Peyer's patch (tissue), 4 donors: ENCODE results near the gene ERC1. TPM values are rescaled to one million over a fixed set of nuclear protein-coding genes. Genes with fewer than 3 reads are reported as not detected.

ENCODE experiments used
- DNase-seq, 3 donors: peaks; one replicate each; pipeline ENCODE4 v3.0.0-alpha.2; 2017 to 2019
- H3K27ac ChIP-seq, 4 donors: fragments of 200-600 bp; sonication (generic); one replicate each; pipeline ENCODE4 v1.5.1; 2016 to 2019
- H3K27me3 ChIP-seq, 2 donors: fragments of 200-600 bp; sonication (generic); one replicate each; pipeline ENCODE4 v1.5.1; 2019
- H3K36me3 ChIP-seq, 3 donors: fragments of 200-600 bp; sonication (generic); one replicate each; pipeline ENCODE4 v1.5.1; 2016 to 2019
- H3K4me1 ChIP-seq, 4 donors: fragments of 200-600 bp; sonication (generic); one replicate each; pipeline ENCODE4 v1.5.1; 2016 to 2019
- H3K4me3 ChIP-seq, 4 donors: fragments of 200-600 bp; sonication (generic); 1 replicate in 3 of 4; 2 replicates in 1 of 4; pipeline ENCODE4 v1.5.1; 2016 to 2019; ENCODE audit warnings: mild to moderate bottlenecking in 1 of 4
- H3K9me3 ChIP-seq, 4 donors: fragments of 200-600 bp; sonication (generic); one replicate each; pipeline ENCODE4 v1.5.1; 2016 to 2019; ENCODE audit warnings: mild to moderate bottlenecking in 1 of 4
- CTCF ChIP-seq, 6 experiments: fragments of 450-650 bp in 4 of 6; fragments of 200-600 bp in 2 of 6; sonication (generic) in 1 of 6; IDR thresholded peaks; one replicate each; pipeline ENCODE4 v1.5.1; 2017 to 2019; ENCODE audit warnings: antibody characterized with exemption in 6 of 6, mild to moderate bottlenecking in 3 of 6, moderate library complexity in 1 of 6
- POLR2A ChIP-seq, 2 donors: fragments of 450-650 bp; IDR thresholded peaks; one replicate each; pipeline ENCODE4 v1.5.1; 2017; ENCODE audit warnings: antibody characterized with exemption in 2 of 2, mild to moderate bottlenecking in 2 of 2, moderate library complexity in 2 of 2
- total RNA-seq, 4 donors: library from RNA; depleted of rRNA; stranded (reverse); fragments of >200 nt; gene quantifications; one replicate each; pipeline ENCODE4 v1.1.0, GENCODE V29; 2016

Gene ERC1
- total RNA-seq, 4 donors from 2014 or later, result 26.5 to 184 (median 31.7) TPM

- no peak overlapping the region for H3K4me3 ChIP-seq
- no peaks in the 10 kb centered on the region for H3K4me1 ChIP-seq
- no peak overlapping the region for H3K27ac ChIP-seq
- H3K36me3 ChIP-seq, result no peaks in the 10 kb centered on the region
- no peaks in the 10 kb centered on the region for H3K9me3 ChIP-seq
- no peaks in the 10 kb centered on the region for H3K27me3 ChIP-seq
- TF ChIP-seq CTCF (IDR thresholded peaks at IDR 0.05) (no peak), POLR2A (IDR thresholded peaks at IDR 0.05) (no peak)
- DNase-seq, result no peak
These were observed 22.8 kb downstream of the ERC1 start for GRCh38 chr12:1013618-1014489.

- no peaks in the 10 kb centered on the region for H3K27me3 ChIP-seq
- H3K36me3 ChIP-seq, result no peaks in the 10 kb centered on the region
- H3K27ac ChIP-seq, result no peak overlapping the region
- TF ChIP-seq CTCF (IDR thresholded peaks at IDR 0.05), result no peak
- no peak for TF ChIP-seq POLR2A (IDR thresholded peaks at IDR 0.05)
- no peak overlapping the region for H3K4me3 ChIP-seq
- no peak for DNase-seq
- no peaks in the 10 kb centered on the region for H3K9me3 ChIP-seq
- H3K4me1 ChIP-seq, result no peaks in the 10 kb centered on the region
These were observed 28.3 kb downstream of the ERC1 start for GRCh38 chr12:1019283-1019682.

- H3K4me1 ChIP-seq, result no peaks in the 10 kb centered on the region
- H3K27ac ChIP-seq, result no peak overlapping the region
- H3K9me3 ChIP-seq, result no peaks in the 10 kb centered on the region
- H3K4me3 ChIP-seq, result no peak overlapping the region
- H3K27me3 ChIP-seq, result no peaks in the 10 kb centered on the region
- TF ChIP-seq POLR2A (IDR thresholded peaks at IDR 0.05) (no peak), CTCF (IDR thresholded peaks at IDR 0.05) (no peak)
- no peaks in the 10 kb centered on the region for H3K36me3 ChIP-seq
- no peak for DNase-seq
These were observed 29.4 kb downstream of the ERC1 start for GRCh38 chr12:1020389-1020788.

- Histone ChIP-seq H3K36me3 (no peaks in the 10 kb centered on the region), H3K4me3 (no peak overlapping the region), H3K9me3 (no peaks in the 10 kb centered on the region), H3K4me1 (no peaks in the 10 kb centered on the region), H3K27ac (no peak overlapping the region), H3K27me3 (no peaks in the 10 kb centered on the region)
- no peak for TF ChIP-seq POLR2A (IDR thresholded peaks at IDR 0.05)
- TF ChIP-seq CTCF (IDR thresholded peaks at IDR 0.05), result no peak
- DNase-seq, result no peak
These were observed 31.3 kb downstream of the ERC1 start for GRCh38 chr12:1022032-1022970.

- H3K36me3 ChIP-seq, result peaks cover 0 to 19% (median 0%) of the 10 kb centered on the region in 3 donors
- no peak for DNase-seq
- no peaks in the 10 kb centered on the region for H3K4me1 ChIP-seq
- no peak overlapping the region for H3K27ac ChIP-seq
- H3K9me3 ChIP-seq, result no peaks in the 10 kb centered on the region
- no peak overlapping the region for H3K4me3 ChIP-seq
- no peak for TF ChIP-seq CTCF (IDR thresholded peaks at IDR 0.05)
- TF ChIP-seq POLR2A (IDR thresholded peaks at IDR 0.05), result no peak
- H3K27me3 ChIP-seq, result no peaks in the 10 kb centered on the region
These were observed 39.8 kb downstream of the ERC1 start for GRCh38 chr12:1030779-1031178.
